ENCODE measurements around the gene CRTC2. TPM values are rescaled to one million over a fixed set of nuclear protein-coding genes. Genes with fewer than 3 reads are reported as not detected.
A peak's percentile ranks its signal among the peaks of the same experiment; 100 is the strongest.

CRTC2 gene
- total RNA-seq, 1 experiment from 2014 or later, result 33.8 TPM

- Histone ChIP-seq H3K9me3 (ENCODE audit: control insufficient read depth in 1 of 2, insufficient read depth in 1 of 2, low read depth in 1 of 2, low read length in 2 of 2) (no peaks in the 10 kb centered on the region), H3K9me2 (ENCODE audit: insufficient read depth) (no peaks in the 10 kb centered on the region), H3K27ac (ENCODE audit: low read depth, low read length) (peak within 1 kb of the TSS; percentile 70), H4K20me1 (ENCODE audit: insufficient read depth) (no peaks in the 10 kb centered on the region), H3K27me3 (ENCODE audit: insufficient read depth, low read length) (no peaks in the 10 kb centered on the region), H3K9ac (ENCODE audit: low read length) (peak within 1 kb of the TSS; percentile 79), H2AFZ (ENCODE audit: low read depth, low read length, poor library complexity, severe bottlenecking) (peak within 1 kb of the TSS; percentile 64), H3K79me2 (ENCODE audit: insufficient read depth, low read length) (peaks cover 10% of the 10 kb centered on the region), H3K4me2 (ENCODE audit: low read length) (peak within 1 kb of the TSS; percentile 80), H3K36me3 (ENCODE audit: control insufficient read depth in 1 of 2, insufficient read depth in 2 of 2, low read length in 2 of 2) (peaks cover 4% of the 10 kb centered on the region in 2 experiments; a peak in 2 of 4 replicates), H3K4me1 (ENCODE audit: control insufficient read depth in 1 of 2, insufficient read depth in 2 of 2, low read length in 2 of 2) (peaks cover 12 to 34% of the 10 kb centered on the region in 2 experiments), H3K4me3 (replicated peaks in 1 of 2; ENCODE audit: low read depth in 1 of 2, low read length in 2 of 2) (peak within 1 kb of the TSS; percentile 67 to 81)
- DNase-seq (ENCODE audit: low read depth, low spot score) (peak; percentile 61), ATAC-seq (peak; percentile 82)
- ChIA-PET POLR2A (interaction anchor here (1.0 to 1.9 kb wide), 4 partner anchors 9 to 359 kb away, joined by 3 to 20 read pairs (median 7); partner anchors contain the start of genes CREB3L4, JTB and S100A13), RAD21 (ENCODE audit: low non-redundant PET in 1 of 2, low total read pairs in 2 of 2, uncharacterized antibody in 2 of 2, unreplicated experiment in 2 of 2) (interaction anchor here (0.6 to 1.7 kb wide), 5 partner anchors 90 to 315 kb away, joined by 3 to 10 read pairs (median 3); no protein-coding TSS in a partner anchor), CTCF (interaction anchor here (0.7 to 2.0 kb wide), 13 partner anchors 8 to 634 kb away, joined by 3 to 17 read pairs (median 5); partner anchors contain the start of genes CREB3L4, DENND4B, JTB and SLC27A3)
- intact Hi-C loops (cut with micrococcal nuclease), result loop anchor here (1.0 to 5.0 kb wide), 8 partner anchors 39 to 479 kb away; partner anchors contain the start of gene DENND4B
- TF ChIP-seq MAX (IDR thresholded peaks at IDR 0.05) (no peak), EGR1 (IDR thresholded peaks at IDR 0.05; ENCODE audit: low read depth) (0 out of 2 replicates have a peak, but pooled peaks have one; percentile 32), CBX3 (IDR thresholded peaks at IDR 0.05; ENCODE audit: low read depth) (no peak), POLR2A (IDR thresholded peaks at IDR 0.05; ENCODE audit: borderline replicate concordance, extremely low read depth, insufficient read depth, insufficient read length) (no peak), SRF (IDR thresholded peaks at IDR 0.05; ENCODE audit: low read depth) (no peak), ZFX (IDR thresholded peaks at IDR 0.05) (no peak; the same call in 1 of the 2 replicates), EZH2 (IDR thresholded peaks at IDR 0.05) (no peak), POLR2AphosphoS5 (IDR thresholded peaks at IDR 0.05; ENCODE audit: low read depth, low read length) (peak; percentile 69), YY1 (IDR thresholded peaks at IDR 0.05; ENCODE audit: extremely low read depth, insufficient replicate concordance, low read depth, low read length) (no peak)
- TF ChIP-seq, protein P1, sequence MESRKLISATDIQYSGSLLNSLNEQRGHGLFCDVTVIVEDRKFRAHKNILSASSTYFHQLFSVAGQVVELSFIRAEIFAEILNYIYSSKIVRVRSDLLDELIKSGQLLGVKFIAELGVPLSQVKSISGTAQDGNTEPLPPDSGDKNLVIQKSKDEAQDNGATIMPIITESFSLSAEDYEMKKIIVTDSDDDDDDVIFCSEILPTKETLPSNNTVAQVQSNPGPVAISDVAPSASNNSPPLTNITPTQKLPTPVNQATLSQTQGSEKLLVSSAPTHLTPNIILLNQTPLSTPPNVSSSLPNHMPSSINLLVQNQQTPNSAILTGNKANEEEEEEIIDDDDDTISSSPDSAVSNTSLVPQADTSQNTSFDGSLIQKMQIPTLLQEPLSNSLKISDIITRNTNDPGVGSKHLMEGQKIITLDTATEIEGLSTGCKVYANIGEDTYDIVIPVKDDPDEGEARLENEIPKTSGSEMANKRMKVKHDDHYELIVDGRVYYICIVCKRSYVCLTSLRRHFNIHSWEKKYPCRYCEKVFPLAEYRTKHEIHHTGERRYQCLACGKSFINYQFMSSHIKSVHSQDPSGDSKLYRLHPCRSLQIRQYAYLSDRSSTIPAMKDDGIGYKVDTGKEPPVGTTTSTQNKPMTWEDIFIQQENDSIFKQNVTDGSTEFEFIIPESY (IDR thresholded peaks at IDR 0.05; ENCODE audit: extremely low read depth, insufficient replicate concordance, low read length), result no peak
- BruUV-seq (replicated peaks), result no TSS peak
These were observed 27.7 kb upstream of the CRTC2 start, which contains the start of gene RAB13 for GRCh38 chr1:153985941-153986761. RAB13 (minus strand) TSS chr1:153986339; CDS start chr1:153986236, 103 bp downstream.
